ENCODE measurements around the gene RASL10A.

GRCh38 chr22:29269230-29269604 lies 46.3 kb downstream of the RASL10A start:
- TF ChIP-seq EZH2 (IDR thresholded peaks at IDR 0.05; ENCODE audit: borderline replicate concordance, low read depth, low read length): no peak
- TF ChIP-seq, protein P1, sequence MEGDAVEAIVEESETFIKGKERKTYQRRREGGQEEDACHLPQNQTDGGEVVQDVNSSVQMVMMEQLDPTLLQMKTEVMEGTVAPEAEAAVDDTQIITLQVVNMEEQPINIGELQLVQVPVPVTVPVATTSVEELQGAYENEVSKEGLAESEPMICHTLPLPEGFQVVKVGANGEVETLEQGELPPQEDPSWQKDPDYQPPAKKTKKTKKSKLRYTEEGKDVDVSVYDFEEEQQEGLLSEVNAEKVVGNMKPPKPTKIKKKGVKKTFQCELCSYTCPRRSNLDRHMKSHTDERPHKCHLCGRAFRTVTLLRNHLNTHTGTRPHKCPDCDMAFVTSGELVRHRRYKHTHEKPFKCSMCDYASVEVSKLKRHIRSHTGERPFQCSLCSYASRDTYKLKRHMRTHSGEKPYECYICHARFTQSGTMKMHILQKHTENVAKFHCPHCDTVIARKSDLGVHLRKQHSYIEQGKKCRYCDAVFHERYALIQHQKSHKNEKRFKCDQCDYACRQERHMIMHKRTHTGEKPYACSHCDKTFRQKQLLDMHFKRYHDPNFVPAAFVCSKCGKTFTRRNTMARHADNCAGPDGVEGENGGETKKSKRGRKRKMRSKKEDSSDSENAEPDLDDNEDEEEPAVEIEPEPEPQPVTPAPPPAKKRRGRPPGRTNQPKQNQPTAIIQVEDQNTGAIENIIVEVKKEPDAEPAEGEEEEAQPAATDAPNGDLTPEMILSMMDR (IDR thresholded peaks at IDR 0.05 in 2 of 3, conservative IDR thresholded peaks at IDR 0.05 in 1 of 3; ENCODE audit: insufficient read depth in 2 of 3, low read depth in 1 of 3, low read length in 3 of 3): no peak
- no peak for TF ChIP-seq NR2F6 (CRISPR knock-in tag; IDR thresholded peaks at IDR 0.05)
- TF ChIP-seq, protein P2, sequence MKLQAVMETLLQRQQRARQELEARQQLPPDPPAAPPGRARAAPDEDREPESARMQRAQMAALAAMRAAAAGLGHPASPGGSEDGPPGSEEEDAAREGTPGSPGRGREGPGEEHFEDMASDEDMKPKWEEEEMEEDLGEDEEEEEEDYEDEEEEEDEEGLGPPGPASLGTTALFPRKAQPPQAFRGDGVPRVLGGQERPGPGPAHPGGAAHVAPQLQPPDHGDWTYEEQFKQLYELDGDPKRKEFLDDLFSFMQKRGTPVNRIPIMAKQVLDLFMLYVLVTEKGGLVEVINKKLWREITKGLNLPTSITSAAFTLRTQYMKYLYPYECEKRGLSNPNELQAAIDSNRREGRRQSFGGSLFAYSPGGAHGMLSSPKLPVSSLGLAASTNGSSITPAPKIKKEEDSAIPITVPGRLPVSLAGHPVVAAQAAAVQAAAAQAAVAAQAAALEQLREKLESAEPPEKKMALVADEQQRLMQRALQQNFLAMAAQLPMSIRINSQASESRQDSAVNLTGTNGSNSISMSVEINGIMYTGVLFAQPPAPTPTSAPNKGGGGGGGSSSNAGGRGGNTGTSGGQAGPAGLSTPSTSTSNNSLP (IDR thresholded peaks at IDR 0.05; ENCODE audit: borderline replicate concordance, low read depth, low read length): no peak
- TF ChIP-seq ERF (CRISPR knock-in tag; IDR thresholded peaks at IDR 0.05): no peak
- no peak for TF ChIP-seq BRF2 (IDR thresholded peaks at IDR 0.05; ENCODE audit: borderline replicate concordance, insufficient read depth, insufficient read length)
- TF ChIP-seq TEAD1 (CRISPR knock-in tag; IDR thresholded peaks at IDR 0.05): no peak
- TF ChIP-seq CBX2 (IDR thresholded peaks at IDR 0.05; ENCODE audit: insufficient read depth, low read length, poor library complexity, severe bottlenecking): no peak
- no peak for TF ChIP-seq RCOR1 (IDR thresholded peaks at IDR 0.05; ENCODE audit: borderline replicate concordance in 1 of 2, low read depth in 2 of 2, low read length in 2 of 2)
- no peak for TF ChIP-seq KAT2B (IDR thresholded peaks at IDR 0.05; ENCODE audit: low read depth, low read length)
- no peak for TF ChIP-seq ZBTB8A (IDR thresholded peaks at IDR 0.05; ENCODE audit: partially characterized antibody)

Data from K562 (cell line).